MM.1S (cell line): ENCODE measurements around the gene SLC26A8.

Experiments
- DNase-seq: peaks from one replicate; pipeline ENCODE4 v3.0.0-alpha.2; 2015
- H2AFZ ChIP-seq: fragments of 300-600 bp; sonication (generic); 2 replicates; pipeline ENCODE4 v1.6.0; 2016; ENCODE audit warnings: antibody characterized with exemption, low read length
- H3F3A ChIP-seq: fragments of 300-600 bp; sonication (generic); 2 replicates; pipeline ENCODE4 v1.6.1; 2016; ENCODE audit warnings: mild to moderate bottlenecking, antibody characterized with exemption, low read length, moderate library complexity, mixed read lengths; ENCODE audit not compliant: insufficient read depth
- H3K27ac ChIP-seq: fragments of 300-600 bp; sonication (generic); 2 replicates; pipeline ENCODE4 v1.5.1; 2016; ENCODE audit warnings: mild to moderate bottlenecking, low read length
- H3K27me3 ChIP-seq: fragments of 300-600 bp; sonication (generic); replicated peaks from 2 replicates; pipeline ENCODE4 v1.6.0; 2016; ENCODE audit warnings: low read length; ENCODE audit not compliant: insufficient read depth
- H3K36me3 ChIP-seq: fragments of 300-600 bp; sonication (generic); replicated peaks from 2 replicates; pipeline ENCODE4 v1.6.1; 2016; ENCODE audit warnings: mild to moderate bottlenecking, low read length, mixed read lengths; ENCODE audit not compliant: insufficient read depth
- H3K4me1 ChIP-seq: fragments of 300-600 bp; sonication (generic); 2 replicates; pipeline ENCODE4 v1.6.1; 2016; ENCODE audit warnings: low read length, mixed read lengths
- H3K4me2 ChIP-seq: fragments of 300-600 bp; sonication (generic); 2 replicates; pipeline ENCODE4 v1.6.0; 2016; ENCODE audit warnings: low read depth, low read length
- H3K4me3 ChIP-seq: fragments of 300-600 bp; sonication (generic); 2 replicates; pipeline ENCODE4 v1.5.1; 2016; ENCODE audit warnings: low read length, mixed read lengths
- H3K79me2 ChIP-seq: fragments of 300-600 bp; sonication (generic); 2 replicates; pipeline ENCODE4 v1.6.1; 2016; ENCODE audit warnings: mixed run types, low read length, mixed read lengths
- H3K9ac ChIP-seq: fragments of 300-600 bp; sonication (generic); 2 replicates; pipeline ENCODE4 v1.6.1; 2016; ENCODE audit warnings: low read length, mixed read lengths
- H3K9me2 ChIP-seq: fragments of 300-600 bp; sonication (generic); replicated peaks from 2 replicates; pipeline ENCODE4 v1.6.1; 2016; ENCODE audit warnings: mild to moderate bottlenecking, low read length, mixed read lengths; ENCODE audit not compliant: insufficient read depth
- H3K9me3 ChIP-seq: fragments of 300-600 bp; sonication (generic); replicated peaks from 2 replicates; pipeline ENCODE4 v1.6.1; 2016; ENCODE audit warnings: mild to moderate bottlenecking, low read length, mixed read lengths; ENCODE audit not compliant: insufficient read depth
- H4K20me1 ChIP-seq: fragments of 300-600 bp; sonication (generic); 2 replicates; pipeline ENCODE4 v1.6.1; 2016; ENCODE audit warnings: mild to moderate bottlenecking, low read length, moderate library complexity, mixed read lengths; ENCODE audit not compliant: insufficient read depth
- EZH2 ChIP-seq: fragments of 300-600 bp; sonication (generic); optimal IDR thresholded peaks from 2 replicates; pipeline ENCODE3; 2017; ENCODE audit warnings: low read depth, mild to moderate bottlenecking, antibody characterized with exemption, low read length, mixed read lengths
- EZH2phosphoT487 ChIP-seq: fragments of 300-600 bp; sonication (generic); IDR thresholded peaks from 2 replicates; pipeline ENCODE4 v1.6.1; 2018; ENCODE audit warnings: antibody characterized with exemption, low read length
- TF ChIP-seq, protein P1 (sequence below): fragments of 300-600 bp; sonication (generic); IDR thresholded peaks from 2 replicates; pipeline ENCODE4 v1.5.1; 2016; ENCODE audit warnings: antibody characterized with exemption, low read length, mixed read lengths

Gene SLC26A8

DNA sequence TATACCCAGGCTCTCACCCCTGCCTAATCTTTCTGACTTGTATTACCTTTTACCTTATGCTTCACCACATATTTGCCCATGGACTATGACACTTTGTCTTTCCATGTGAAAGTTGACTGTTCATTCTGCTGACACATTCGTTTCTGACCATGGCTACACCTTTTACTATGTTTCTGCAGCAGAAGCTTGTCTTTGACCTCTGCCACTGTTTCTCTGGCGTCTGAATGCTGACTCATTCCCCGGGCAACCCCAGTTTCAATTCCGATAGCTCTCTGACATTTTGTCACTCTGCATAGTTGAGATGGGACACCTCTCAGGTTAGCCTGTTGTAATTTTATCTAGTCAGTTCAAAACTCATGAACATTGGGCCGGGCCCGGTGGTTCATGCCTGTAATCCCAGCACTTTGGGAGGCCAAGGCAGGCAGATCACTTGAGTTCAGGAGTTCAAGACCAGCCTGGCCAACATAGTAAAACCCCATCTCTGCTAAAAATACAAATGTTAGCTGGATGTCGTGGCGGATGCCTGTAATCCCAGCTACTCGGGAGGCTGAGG, 50.7 kb downstream of the SLC26A8 start:
- H3K4me1 ChIP-seq = peaks cover 9% of the 10 kb centered on the region
- no peaks in the 10 kb centered on the region for H3K9me3 ChIP-seq
- no peaks in the 10 kb centered on the region for H3K36me3 ChIP-seq
- no peak overlapping the region for H3K4me3 ChIP-seq
- H3K27ac ChIP-seq = peak overlapping the region; percentile 41; the same call in 1 of the 2 replicates
- peak; percentile 93 for DNase-seq
- no peaks in the 10 kb centered on the region for H4K20me1 ChIP-seq
- H3K4me2 ChIP-seq = peak overlapping the region; percentile 21; the same call in 1 of the 2 replicates
- H3K9ac ChIP-seq = no peak overlapping the region
- no peaks in the 10 kb centered on the region for H3K27me3 ChIP-seq
- 0 out of 2 replicates have a peak, but pooled peaks cover 6% of the 10 kb centered on the region for H3F3A ChIP-seq
- no peaks in the 10 kb centered on the region for H3K79me2 ChIP-seq
- no peak overlapping the region for H2AFZ ChIP-seq
- no peaks in the 10 kb centered on the region for H3K9me2 ChIP-seq
- TF ChIP-seq, protein P1, sequence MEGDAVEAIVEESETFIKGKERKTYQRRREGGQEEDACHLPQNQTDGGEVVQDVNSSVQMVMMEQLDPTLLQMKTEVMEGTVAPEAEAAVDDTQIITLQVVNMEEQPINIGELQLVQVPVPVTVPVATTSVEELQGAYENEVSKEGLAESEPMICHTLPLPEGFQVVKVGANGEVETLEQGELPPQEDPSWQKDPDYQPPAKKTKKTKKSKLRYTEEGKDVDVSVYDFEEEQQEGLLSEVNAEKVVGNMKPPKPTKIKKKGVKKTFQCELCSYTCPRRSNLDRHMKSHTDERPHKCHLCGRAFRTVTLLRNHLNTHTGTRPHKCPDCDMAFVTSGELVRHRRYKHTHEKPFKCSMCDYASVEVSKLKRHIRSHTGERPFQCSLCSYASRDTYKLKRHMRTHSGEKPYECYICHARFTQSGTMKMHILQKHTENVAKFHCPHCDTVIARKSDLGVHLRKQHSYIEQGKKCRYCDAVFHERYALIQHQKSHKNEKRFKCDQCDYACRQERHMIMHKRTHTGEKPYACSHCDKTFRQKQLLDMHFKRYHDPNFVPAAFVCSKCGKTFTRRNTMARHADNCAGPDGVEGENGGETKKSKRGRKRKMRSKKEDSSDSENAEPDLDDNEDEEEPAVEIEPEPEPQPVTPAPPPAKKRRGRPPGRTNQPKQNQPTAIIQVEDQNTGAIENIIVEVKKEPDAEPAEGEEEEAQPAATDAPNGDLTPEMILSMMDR = no peak
- TF ChIP-seq EZH2phosphoT487 = no peak
- no peak for TF ChIP-seq EZH2

DNA sequence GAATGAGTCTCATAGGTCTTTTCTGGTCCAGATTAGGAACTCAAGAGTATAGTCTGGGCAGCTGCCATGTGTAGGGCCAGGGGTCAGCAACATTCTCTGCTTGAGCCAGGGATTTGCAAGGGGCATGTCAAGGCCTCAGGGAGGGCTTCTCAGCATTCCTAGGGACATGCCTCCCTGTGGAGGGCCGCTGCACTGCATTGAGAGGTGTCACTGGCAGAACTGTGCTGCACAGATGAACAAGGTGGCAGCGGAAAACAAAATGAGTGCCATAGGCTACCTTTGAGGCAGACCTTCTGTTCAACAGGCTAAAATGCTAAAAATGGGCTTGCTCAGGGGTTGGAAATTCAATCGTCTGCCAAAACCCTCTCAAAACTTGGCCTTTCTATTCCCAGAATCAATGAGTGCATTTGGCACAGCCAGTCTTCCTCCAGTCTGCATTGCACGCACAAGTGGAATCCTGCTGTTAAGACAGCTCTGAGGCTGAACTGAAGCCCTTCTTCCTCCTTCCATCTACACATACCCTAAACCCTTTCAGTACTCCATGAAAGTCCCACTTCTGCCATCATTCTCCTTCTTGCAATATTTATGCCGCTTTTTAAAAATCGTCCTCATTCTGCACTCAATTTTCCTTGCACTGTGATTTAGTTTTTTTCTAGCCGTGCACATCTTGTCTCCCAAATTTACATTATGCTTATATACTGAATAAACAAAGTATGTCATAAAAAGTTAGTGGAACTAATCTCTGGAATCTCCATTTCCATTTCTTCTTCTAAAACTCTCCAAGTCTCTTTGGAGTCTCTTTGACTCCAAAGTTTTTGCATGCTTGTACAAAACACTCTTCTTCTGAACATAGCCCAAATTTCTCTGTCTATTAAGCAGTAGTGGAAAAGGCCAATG, 51.7 kb downstream of the SLC26A8 start:
- H3K79me2 ChIP-seq = no peaks in the 10 kb centered on the region
- H3K27ac ChIP-seq = peak overlapping the region; percentile 41; the same call in 1 of the 2 replicates
- H3K36me3 ChIP-seq = no peaks in the 10 kb centered on the region
- 0 out of 2 replicates have a peak, but pooled peaks cover 6% of the 10 kb centered on the region for H3F3A ChIP-seq
- H3K9ac ChIP-seq = no peak overlapping the region
- no peak for TF ChIP-seq EZH2phosphoT487
- TF ChIP-seq EZH2 = no peak
- TF ChIP-seq, protein P1 = no peak
- no peak for DNase-seq
- no peaks in the 10 kb centered on the region for H3K27me3 ChIP-seq
- 0 out of 2 replicates have a peak overlapping the region, but pooled peaks have one; percentile 21 for H3K4me2 ChIP-seq
- no peaks in the 10 kb centered on the region for H4K20me1 ChIP-seq
- H3K9me3 ChIP-seq = no peaks in the 10 kb centered on the region
- no peaks in the 10 kb centered on the region for H3K9me2 ChIP-seq
- peaks cover 9% of the 10 kb centered on the region for H3K4me1 ChIP-seq
- no peak overlapping the region for H3K4me3 ChIP-seq
- H2AFZ ChIP-seq = no peak overlapping the region

DNA sequence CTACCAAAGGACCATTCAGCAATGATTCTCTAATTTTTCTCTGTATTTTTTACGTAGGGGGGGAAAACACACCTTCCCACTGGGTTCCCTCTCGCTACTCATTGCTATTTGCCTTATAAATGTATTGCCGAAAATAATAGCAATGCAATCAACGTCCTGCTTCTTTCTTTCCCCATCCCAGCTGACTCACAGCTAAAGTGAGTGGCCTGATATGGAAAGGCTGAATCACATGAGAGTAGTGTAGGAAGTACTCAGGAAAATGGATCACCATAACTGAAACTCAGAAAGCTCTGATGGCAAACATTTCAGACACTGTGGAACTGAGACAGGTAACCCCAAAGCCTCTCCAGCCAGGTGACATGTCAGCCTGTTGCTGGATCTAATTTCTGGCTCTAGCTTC, 54.3 kb downstream of the SLC26A8 start:
- H4K20me1 ChIP-seq = no peaks in the 10 kb centered on the region
- DNase-seq = no peak
- H3K9me3 ChIP-seq = no peaks in the 10 kb centered on the region
- no peaks in the 10 kb centered on the region for H3K79me2 ChIP-seq
- H3K4me2 ChIP-seq = no peak overlapping the region
- 0 out of 2 replicates have a peak, but pooled peaks cover 6% of the 10 kb centered on the region for H3F3A ChIP-seq
- TF ChIP-seq EZH2phosphoT487 (no peak), EZH2 (no peak)
- no peak overlapping the region for H3K4me3 ChIP-seq
- no peaks in the 10 kb centered on the region for H3K27me3 ChIP-seq
- peaks cover 9% of the 10 kb centered on the region for H3K4me1 ChIP-seq
- H3K36me3 ChIP-seq = no peaks in the 10 kb centered on the region
- H3K9ac ChIP-seq = no peak overlapping the region
- H3K9me2 ChIP-seq = no peaks in the 10 kb centered on the region
- no peak overlapping the region for H3K27ac ChIP-seq
- H2AFZ ChIP-seq = no peak overlapping the region
